Calu3 (cell line): ENCODE results near the gene MAGI1. TPM values are rescaled to one million over a fixed set of nuclear protein-coding genes. Genes with fewer than 3 reads are reported as not detected.

ENCODE experiments used
- BruUV-seq: library from RNA; stranded (reverse); fragments of 400-500 nt; replicated peaks from 2 replicates; lab custom pipeline; 2021; lab: Mats Ljungman, UMichigan
- CTCF ChIA-PET: fragments of 300-600 bp; sonication (Branson Sonifier 250); formaldehyde crosslinking; loops from one replicate; lab custom pipeline; 2022; ENCODE audit warnings: antibody characterized with exemption; lab: Charles Lee
- DNase-seq: peaks from one replicate; pipeline ENCODE4 v3.0.0; 2022
- H3K27ac Mint-ChIP-seq: one replicate; pipeline ENCODE4 v1.8.0; 2022; ENCODE audit warnings: mixed read lengths; ENCODE audit not compliant: unreplicated experiment
- H3K27me3 Mint-ChIP-seq: one replicate; pipeline ENCODE4 v1.8.0; 2022; ENCODE audit warnings: mixed read lengths; ENCODE audit not compliant: unreplicated experiment
- H3K36me3 Mint-ChIP-seq: one replicate; pipeline ENCODE4 v1.8.0; 2022; ENCODE audit warnings: mild to moderate bottlenecking, moderate library complexity, mixed read lengths; ENCODE audit not compliant: insufficient read depth, unreplicated experiment
- H3K4me1 Mint-ChIP-seq: one replicate; pipeline ENCODE4 v1.8.0; 2022; ENCODE audit warnings: mild to moderate bottlenecking, low read depth, mixed read lengths; ENCODE audit not compliant: unreplicated experiment
- H3K4me3 Mint-ChIP-seq: one replicate; pipeline ENCODE4 v1.8.0; 2022; ENCODE audit warnings: mild to moderate bottlenecking, low read depth, moderate library complexity, mixed read lengths; ENCODE audit not compliant: unreplicated experiment
- H3K9me3 Mint-ChIP-seq: one replicate; pipeline ENCODE4 v1.8.0; 2022; ENCODE audit warnings: low read depth, mixed read lengths; ENCODE audit not compliant: unreplicated experiment
- CTCF ChIP-seq: fragments of 200-600 bp; IDR thresholded peaks from one replicate; pipeline ENCODE4 v1.8.0; 2022; ENCODE audit warnings: antibody characterized with exemption; ENCODE audit not compliant: unreplicated experiment
- intact Hi-C: fragments of 100-400 bp; cut with micrococcal nuclease; formaldehyde crosslinking; loops from one replicate; pipeline ENCODE4 v1.10.0; 2022; ENCODE audit not compliant: unreplicated experiment
- total RNA-seq: library from RNA; stranded (reverse); gene quantifications from 2 replicates; pipeline ENCODE4 v1.2.3, GENCODE V29; 2022

Gene MAGI1
- total RNA-seq, 1 experiment from 2014 or later, result 76.4 TPM

GRCh38 chr3:65857327-65857726 is 181.4 kb downstream of the MAGI1 start:
- no peak for DNase-seq
- Mint-ChIP-seq H3K27me3 (no peaks in the 10 kb centered on the region), H3K4me1 (peaks cover 35% of the 10 kb centered on the region), H3K27ac (no peak overlapping the region), H3K4me3 (no peak overlapping the region), H3K36me3 (no peaks in the 10 kb centered on the region), H3K9me3 (no peaks in the 10 kb centered on the region)
- TF ChIP-seq CTCF, result no peak
- intact Hi-C loops, result no loop called here
- BruUV-seq, result no TSS peak
- CTCF ChIA-PET, result interaction anchor here (0.6 to 1.0 kb wide), 4 partner anchors 18 to 88 kb away, joined by 3 to 4 read pairs (median 3); no protein-coding TSS in a partner anchor

GRCh38 chr3:65856907-65857306 is 181.8 kb downstream of the MAGI1 start:
- no peak for TF ChIP-seq CTCF
- Mint-ChIP-seq H3K4me1 (peaks cover 35% of the 10 kb centered on the region), H3K27ac (no peak overlapping the region), H3K27me3 (no peaks in the 10 kb centered on the region), H3K4me3 (no peak overlapping the region), H3K36me3 (no peaks in the 10 kb centered on the region), H3K9me3 (no peaks in the 10 kb centered on the region)
- no peak for DNase-seq
- intact Hi-C loops, result no loop called here
- BruUV-seq, result no TSS peak
- CTCF ChIA-PET, result interaction anchor here (1.0 kb wide), 2 partner anchors 23 to 89 kb away, joined by 3 read pairs; no protein-coding TSS in a partner anchor

- intact Hi-C loops, result no loop called here
Measured at GRCh38 chr3:65855370-65856100, 183.2 kb downstream of the MAGI1 start.

GRCh38 chr3:65854606-65855304 is 184.0 kb downstream of the MAGI1 start:
- H3K27ac Mint-ChIP-seq, result no peak overlapping the region
- no peak for TF ChIP-seq CTCF
- DNase-seq, result peak; percentile 22
- peaks cover 37% of the 10 kb centered on the region for H3K4me1 Mint-ChIP-seq
- intact Hi-C loops, result no loop called here
- no peaks in the 10 kb centered on the region for H3K27me3 Mint-ChIP-seq
- H3K36me3 Mint-ChIP-seq, result no peaks in the 10 kb centered on the region
- CTCF ChIA-PET, result interaction anchor here (0.6 kb wide), 1 partner anchor 302 kb away, joined by 3 read pairs; no protein-coding TSS in a partner anchor
- no peaks in the 10 kb centered on the region for H3K9me3 Mint-ChIP-seq
- H3K4me3 Mint-ChIP-seq, result no peak overlapping the region
- no TSS peak for BruUV-seq

More at GRCh38 chr3:65855370-65856100, 183.2 kb downstream of the MAGI1 start:
- DNase-seq, result no peak
- H3K27me3 Mint-ChIP-seq, result no peaks in the 10 kb centered on the region
- TF ChIP-seq CTCF, result no peak
- H3K36me3 Mint-ChIP-seq, result no peaks in the 10 kb centered on the region
- H3K9me3 Mint-ChIP-seq, result no peaks in the 10 kb centered on the region
- no TSS peak for BruUV-seq
- no peak overlapping the region for H3K27ac Mint-ChIP-seq
- peaks cover 37% of the 10 kb centered on the region for H3K4me1 Mint-ChIP-seq
- no peak overlapping the region for H3K4me3 Mint-ChIP-seq
- CTCF ChIA-PET, result no interaction called here
